Measurements from ENCODE around the gene USE1. TPM values are rescaled to one million over a fixed set of nuclear protein-coding genes. Genes with fewer than 3 reads are reported as not detected.

USE1 gene
- total RNA-seq, 1 experiment from 2014 or later: 27.5 TPM

DNA sequence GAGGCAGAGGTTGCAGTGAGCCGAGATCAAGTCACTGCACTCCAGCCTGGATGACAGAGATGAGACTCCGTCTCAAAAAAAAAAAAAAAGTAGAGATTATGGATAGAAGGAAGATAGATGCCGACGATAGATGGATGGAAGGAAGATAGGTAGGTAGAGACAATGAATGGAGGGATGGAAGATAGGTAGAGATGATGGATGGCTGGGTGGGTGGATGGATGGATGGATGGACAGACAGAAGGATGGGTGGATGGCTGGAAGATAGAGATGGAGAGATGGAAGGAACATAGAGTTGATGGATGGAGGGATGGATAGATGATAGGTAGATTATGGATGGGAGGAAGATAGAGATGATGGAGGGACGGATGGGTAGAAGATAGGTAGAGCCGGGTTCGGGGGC, 18.5 kb upstream of the USE1 start:
- Histone ChIP-seq H3K36me3 (ENCODE audit: control insufficient read depth in 1 of 2, insufficient read depth in 2 of 2, low read length in 2 of 2) (peaks cover 17% of the 10 kb centered on the region in 2 experiments; a peak in 3 of 4 replicates), H3K27me3 (ENCODE audit: insufficient read depth, low read length) (no peaks in the 10 kb centered on the region), H3K4me1 (ENCODE audit: control insufficient read depth in 1 of 2, insufficient read depth in 2 of 2, low read length in 2 of 2) (no peaks in the 10 kb centered on the region), H3K9me3 (ENCODE audit: control insufficient read depth in 1 of 2, insufficient read depth in 1 of 2, low read depth in 1 of 2, low read length in 2 of 2) (no peaks in the 10 kb centered on the region), H3K9ac (ENCODE audit: low read length) (no peak overlapping the region), H3K9me2 (ENCODE audit: insufficient read depth) (no peaks in the 10 kb centered on the region), H2AFZ (ENCODE audit: low read depth, low read length, poor library complexity, severe bottlenecking) (no peak overlapping the region), H3K27ac (ENCODE audit: low read depth, low read length) (no peak overlapping the region), H4K20me1 (ENCODE audit: insufficient read depth) (no peaks in the 10 kb centered on the region), H3K4me3 (replicated peaks in 1 of 2; ENCODE audit: low read depth in 1 of 2, low read length in 2 of 2) (no peak overlapping the region), H3K4me2 (ENCODE audit: low read length) (no peak overlapping the region), H3K79me2 (ENCODE audit: insufficient read depth, low read length) (no peaks in the 10 kb centered on the region)
- ChIA-PET CTCF (no interaction called here), RAD21 (ENCODE audit: low non-redundant PET in 1 of 2, low total read pairs in 2 of 2, uncharacterized antibody in 2 of 2, unreplicated experiment in 2 of 2) (no interaction called here), POLR2A (no interaction called here)
- intact Hi-C loops (cut with micrococcal nuclease): no loop called here
- ATAC-seq (no peak), DNase-seq (ENCODE audit: low read depth, low spot score) (no peak)
- TF ChIP-seq ZBTB33 (IDR thresholded peaks at IDR 0.05; ENCODE audit: extremely low read depth, insufficient replicate concordance, low read length) (no peak), TCF7L2 (IDR thresholded peaks at IDR 0.05; ENCODE audit: borderline replicate concordance, extremely low read depth, insufficient read depth, insufficient read length) (no peak), RAD21 (IDR thresholded peaks at IDR 0.05; ENCODE audit: low read depth) (no peak), SRF (IDR thresholded peaks at IDR 0.05; ENCODE audit: low read depth) (no peak), CBX3 (IDR thresholded peaks at IDR 0.05; ENCODE audit: low read depth) (no peak), SIN3A (IDR thresholded peaks at IDR 0.05; ENCODE audit: low read depth) (no peak), ZFX (IDR thresholded peaks at IDR 0.05) (no peak), POLR2A (IDR thresholded peaks at IDR 0.05; ENCODE audit: borderline replicate concordance, extremely low read depth, insufficient read depth, insufficient read length) (no peak), ZNF274 (IDR thresholded peaks at IDR 0.05; ENCODE audit: low read depth, low read length) (no peak), REST (IDR thresholded peaks at IDR 0.05; ENCODE audit: low read depth) (no peak), JUND (IDR thresholded peaks at IDR 0.05) (no peak), SP1 (IDR thresholded peaks at IDR 0.05; ENCODE audit: low read depth) (no peak), MAX (IDR thresholded peaks at IDR 0.05) (no peak), ELF1 (IDR thresholded peaks at IDR 0.05; ENCODE audit: borderline replicate concordance, low read depth) (no peak)
- TF ChIP-seq, protein P1, sequence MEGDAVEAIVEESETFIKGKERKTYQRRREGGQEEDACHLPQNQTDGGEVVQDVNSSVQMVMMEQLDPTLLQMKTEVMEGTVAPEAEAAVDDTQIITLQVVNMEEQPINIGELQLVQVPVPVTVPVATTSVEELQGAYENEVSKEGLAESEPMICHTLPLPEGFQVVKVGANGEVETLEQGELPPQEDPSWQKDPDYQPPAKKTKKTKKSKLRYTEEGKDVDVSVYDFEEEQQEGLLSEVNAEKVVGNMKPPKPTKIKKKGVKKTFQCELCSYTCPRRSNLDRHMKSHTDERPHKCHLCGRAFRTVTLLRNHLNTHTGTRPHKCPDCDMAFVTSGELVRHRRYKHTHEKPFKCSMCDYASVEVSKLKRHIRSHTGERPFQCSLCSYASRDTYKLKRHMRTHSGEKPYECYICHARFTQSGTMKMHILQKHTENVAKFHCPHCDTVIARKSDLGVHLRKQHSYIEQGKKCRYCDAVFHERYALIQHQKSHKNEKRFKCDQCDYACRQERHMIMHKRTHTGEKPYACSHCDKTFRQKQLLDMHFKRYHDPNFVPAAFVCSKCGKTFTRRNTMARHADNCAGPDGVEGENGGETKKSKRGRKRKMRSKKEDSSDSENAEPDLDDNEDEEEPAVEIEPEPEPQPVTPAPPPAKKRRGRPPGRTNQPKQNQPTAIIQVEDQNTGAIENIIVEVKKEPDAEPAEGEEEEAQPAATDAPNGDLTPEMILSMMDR (IDR thresholded peaks at IDR 0.05 in 2 of 3, conservative IDR thresholded peaks at IDR 0.05 in 1 of 3; ENCODE audit: borderline replicate concordance in 1 of 3, insufficient read depth in 1 of 3, low read depth in 2 of 3, low read length in 2 of 3): no peak
- no TSS peak for BruUV-seq (replicated peaks)

All from HCT116 (cell line).